ENCODE data around the gene NIPA2. TPM values are rescaled to one million over a fixed set of nuclear protein-coding genes. Genes with fewer than 3 reads are reported as not detected.
A peak's percentile ranks its signal among the peaks of the same experiment; 100 is the strongest.

Gene NIPA2
- total RNA-seq: 10 to 100 TPM; 35.7 to 50.8 (median 40.3) TPM

DNA sequence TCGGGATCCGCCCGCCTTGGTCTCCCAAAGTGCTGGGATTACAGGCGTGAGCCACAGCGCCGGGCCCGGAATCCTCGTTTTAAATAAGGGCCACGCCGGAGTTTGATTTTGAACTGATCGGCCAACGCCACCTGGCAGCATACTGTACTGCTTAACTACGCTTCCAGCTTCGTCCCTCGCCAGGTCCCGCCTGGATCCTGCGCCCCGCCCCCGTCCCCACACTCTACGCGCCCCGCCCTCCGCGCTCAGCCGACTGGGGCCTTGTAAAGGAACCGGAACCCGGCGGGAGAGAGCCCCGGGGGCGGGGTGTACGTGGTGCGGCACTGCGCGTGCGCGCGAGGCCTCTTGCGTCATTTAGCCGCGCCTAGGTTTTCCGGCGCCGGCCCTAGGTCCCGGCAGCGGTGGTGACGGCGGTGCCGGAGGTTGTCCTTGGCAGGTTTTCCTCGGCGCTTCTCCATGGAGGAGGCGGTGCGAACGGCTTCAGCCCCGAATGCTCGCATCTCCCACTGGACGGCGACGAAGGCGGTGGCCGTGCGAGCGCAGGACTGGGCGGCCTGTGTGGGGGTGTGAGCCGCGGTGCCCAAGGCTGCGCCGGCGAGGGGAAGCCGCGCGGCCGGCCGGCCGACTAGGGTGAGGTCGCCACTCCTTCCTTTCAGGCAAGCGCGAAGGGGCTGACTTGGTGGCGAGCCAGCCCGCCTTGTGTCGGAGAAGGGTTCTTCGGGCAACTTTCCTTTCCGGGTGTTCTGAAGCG lies at the start of gene NIPA2:
NIPA2 (plus strand) TSS at position 375 of the 751 bp plus-strand sequence. CDS start 13,066 bp downstream, outside the sequence.
- peak; percentile 98 for DNase-seq (ENCODE audit: low spot score in 2 of 2)
- Histone ChIP-seq H3K27me3 (no peaks in the 10 kb centered on the region), H3K36me3 (no peaks in the 10 kb centered on the region), H3K4me1 (peaks cover 0 to 5% of the 10 kb centered on the region in 2 donors), H3K9me3 (no peaks in the 10 kb centered on the region), H3K27ac (peak within 1 kb of the TSS; percentile 92 to 96), H3K4me3 (peak within 1 kb of the TSS; percentile 73 to 85 (median 82))
- intact Hi-C loops (cut with DNase I; ENCODE audit: low total_unique reads): no loop called here
- TF ChIP-seq POLR2A (IDR thresholded peaks at IDR 0.05) (peak; percentile 78), POLR2AphosphoS5 (IDR thresholded peaks at IDR 0.05) (peak; percentile 84 to 94 (median 91))
- TF ChIP-seq, protein P1, sequence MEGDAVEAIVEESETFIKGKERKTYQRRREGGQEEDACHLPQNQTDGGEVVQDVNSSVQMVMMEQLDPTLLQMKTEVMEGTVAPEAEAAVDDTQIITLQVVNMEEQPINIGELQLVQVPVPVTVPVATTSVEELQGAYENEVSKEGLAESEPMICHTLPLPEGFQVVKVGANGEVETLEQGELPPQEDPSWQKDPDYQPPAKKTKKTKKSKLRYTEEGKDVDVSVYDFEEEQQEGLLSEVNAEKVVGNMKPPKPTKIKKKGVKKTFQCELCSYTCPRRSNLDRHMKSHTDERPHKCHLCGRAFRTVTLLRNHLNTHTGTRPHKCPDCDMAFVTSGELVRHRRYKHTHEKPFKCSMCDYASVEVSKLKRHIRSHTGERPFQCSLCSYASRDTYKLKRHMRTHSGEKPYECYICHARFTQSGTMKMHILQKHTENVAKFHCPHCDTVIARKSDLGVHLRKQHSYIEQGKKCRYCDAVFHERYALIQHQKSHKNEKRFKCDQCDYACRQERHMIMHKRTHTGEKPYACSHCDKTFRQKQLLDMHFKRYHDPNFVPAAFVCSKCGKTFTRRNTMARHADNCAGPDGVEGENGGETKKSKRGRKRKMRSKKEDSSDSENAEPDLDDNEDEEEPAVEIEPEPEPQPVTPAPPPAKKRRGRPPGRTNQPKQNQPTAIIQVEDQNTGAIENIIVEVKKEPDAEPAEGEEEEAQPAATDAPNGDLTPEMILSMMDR (IDR thresholded peaks at IDR 0.05): peak in 2 of 3 donors; percentile 17 to 36

DNA sequence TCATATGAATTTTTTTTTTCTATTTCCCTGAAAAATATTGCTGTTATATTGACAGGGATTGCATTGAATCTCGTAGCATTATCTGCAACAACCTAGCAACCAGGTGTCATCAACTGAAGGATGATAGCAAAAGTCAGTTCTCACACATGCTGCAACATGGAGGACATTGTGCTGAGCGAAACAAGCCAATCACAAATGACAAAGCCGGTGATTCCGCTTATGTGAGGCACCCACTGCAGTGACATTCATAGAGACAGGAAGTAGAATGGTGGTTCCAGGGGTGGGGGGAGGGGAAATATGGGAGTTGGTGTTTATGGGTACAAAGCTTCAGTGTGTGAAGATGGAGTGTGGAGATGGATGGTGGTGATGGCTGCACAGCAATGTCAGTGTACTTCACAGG lies 44.4 kb upstream of the NIPA2 start:
- no peak for DNase-seq (ENCODE audit: low spot score in 2 of 2)
- Histone ChIP-seq H3K4me3 (no peak overlapping the region), H3K27ac (no peak overlapping the region), H3K27me3 (no peaks in the 10 kb centered on the region), H3K36me3 (no peaks in the 10 kb centered on the region), H3K4me1 (no peaks in the 10 kb centered on the region), H3K9me3 (peaks cover 7 to 10% of the 10 kb centered on the region in 2 donors)
- intact Hi-C loops (cut with DNase I; ENCODE audit: low total_unique reads): no loop called here
- TF ChIP-seq POLR2A (IDR thresholded peaks at IDR 0.05) (no peak), POLR2AphosphoS5 (IDR thresholded peaks at IDR 0.05) (no peak)
- TF ChIP-seq, protein P1 (IDR thresholded peaks at IDR 0.05): no peak

DNA sequence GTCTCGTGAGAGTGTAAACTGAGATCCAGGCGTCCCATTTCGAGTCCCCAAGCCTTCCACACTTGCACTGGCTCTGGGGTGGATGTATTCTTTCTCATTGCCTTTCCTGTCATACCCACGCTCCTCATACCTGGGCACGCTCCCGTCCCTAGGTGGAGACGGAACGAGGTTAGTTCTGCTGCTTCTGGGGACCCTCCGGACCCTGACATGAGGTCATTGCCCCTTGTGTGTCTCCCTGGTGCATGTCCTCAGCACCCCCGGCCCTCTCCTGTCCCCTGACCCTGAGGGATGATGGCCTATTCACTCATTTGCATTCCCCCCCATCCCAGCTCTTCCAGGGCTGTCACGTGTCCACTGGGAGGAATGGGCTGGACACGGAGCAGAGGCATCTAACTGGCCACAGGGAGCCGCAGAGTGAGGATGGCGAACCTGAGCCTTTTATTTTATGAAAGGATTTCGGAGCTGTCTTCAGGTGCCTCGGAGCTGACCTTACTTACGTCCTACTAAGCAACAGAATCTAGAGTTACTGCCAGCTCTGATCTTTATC lies 43.8 kb upstream of the NIPA2 start:
- no peak overlapping the region for H3K27ac ChIP-seq
- TF ChIP-seq, protein P1 (IDR thresholded peaks at IDR 0.05): no peak
- TF ChIP-seq POLR2A (IDR thresholded peaks at IDR 0.05): no peak
- TF ChIP-seq POLR2AphosphoS5 (IDR thresholded peaks at IDR 0.05): no peak
- DNase-seq (ENCODE audit: low spot score in 2 of 2): no peak
- intact Hi-C loops (cut with DNase I; ENCODE audit: low total_unique reads): no loop called here
- no peaks in the 10 kb centered on the region for H3K27me3 ChIP-seq
- H3K4me3 ChIP-seq: no peak overlapping the region
- H3K36me3 ChIP-seq: no peaks in the 10 kb centered on the region
- H3K9me3 ChIP-seq: peaks cover 2 to 3% of the 10 kb centered on the region in 2 donors
- H3K4me1 ChIP-seq: no peaks in the 10 kb centered on the region

DNA sequence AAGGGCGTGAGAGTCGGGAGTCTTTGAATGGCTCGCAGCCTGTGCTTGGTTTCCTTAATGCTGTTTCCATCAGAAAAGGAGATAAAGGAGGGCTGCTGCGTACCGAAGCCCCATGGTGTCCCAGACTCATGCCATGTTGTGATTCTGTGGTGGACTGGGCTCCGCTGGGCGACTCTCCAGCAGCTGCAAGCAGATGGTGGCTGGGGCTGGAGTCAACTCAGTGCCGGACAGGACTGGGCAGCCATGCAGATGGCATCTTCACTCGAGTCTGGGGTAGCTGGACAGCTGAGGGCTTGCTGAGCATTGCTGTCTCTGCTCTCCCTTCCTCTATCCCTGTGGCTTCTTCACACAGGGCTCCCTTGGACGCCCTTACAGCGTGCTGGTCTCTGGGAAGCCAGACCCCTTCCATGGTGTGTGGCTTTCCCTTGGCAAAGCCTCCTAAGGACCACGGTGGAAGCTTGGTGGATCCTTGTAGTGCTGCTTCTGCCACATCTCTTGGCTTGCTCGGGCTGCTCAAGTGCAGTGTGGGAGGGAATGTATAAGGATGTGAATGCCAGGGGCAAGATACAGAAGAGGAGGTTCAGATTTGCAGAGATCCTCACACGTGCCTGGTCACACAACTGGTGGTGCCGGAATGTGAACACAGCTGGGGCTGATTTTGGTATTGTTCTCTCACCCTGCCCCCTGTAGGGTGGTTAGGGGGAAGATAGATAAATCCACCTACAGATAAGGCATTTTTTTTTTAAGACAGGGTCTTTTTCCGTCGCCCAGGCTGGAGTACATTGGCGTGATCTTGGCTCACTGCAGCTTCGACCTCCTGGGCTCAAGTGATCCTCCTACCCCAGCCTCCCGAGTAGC lies 43.0 kb upstream of the NIPA2 start:
- TF ChIP-seq, protein P1 (IDR thresholded peaks at IDR 0.05): no peak
- TF ChIP-seq POLR2A (IDR thresholded peaks at IDR 0.05) (no peak), POLR2AphosphoS5 (IDR thresholded peaks at IDR 0.05) (no peak)
- Histone ChIP-seq H3K4me1 (no peaks in the 10 kb centered on the region), H3K27me3 (no peaks in the 10 kb centered on the region), H3K36me3 (no peaks in the 10 kb centered on the region), H3K9me3 (no peaks in the 10 kb centered on the region), H3K27ac (no peak overlapping the region), H3K4me3 (no peak overlapping the region)
- DNase-seq (ENCODE audit: low spot score in 2 of 2): no peak
- intact Hi-C loops (cut with DNase I; ENCODE audit: low total_unique reads): no loop called here
